Stimulated activated effector memory CD8-positive, alpha-beta T cell treated with anti-CD3 and anti-CD28 coated beads, Interleukin-12 subunit alpha, Interleukin-12 subunit beta, amount 100 ng/mL, for 72 hours (primary cell): ENCODE measurements around the gene FAM89B.

Source experiments
- ATAC-seq: fragments of 150-1000 bp; cut with Tn5 transposase; 2 replicates; pipeline ENCODE4 v1.10.0; 2021
- DNase-seq, 2 donors: peaks; one replicate each; pipeline ENCODE4 v3.0.0; 2021 to 2022; ENCODE audit warnings: low spot score in 2 of 2
- H3K27ac Mint-ChIP-seq: one replicate; pipeline ENCODE4 v1.8.0; 2022; ENCODE audit warnings: mild to moderate bottlenecking, mixed read lengths
- H3K36me3 Mint-ChIP-seq: one replicate; pipeline ENCODE4 v1.8.0; 2022; ENCODE audit warnings: mild to moderate bottlenecking, mixed read lengths
- H3K4me1 Mint-ChIP-seq: one replicate; pipeline ENCODE4 v1.8.0; 2022; ENCODE audit warnings: mixed read lengths
- H3K4me3 Mint-ChIP-seq: one replicate; pipeline ENCODE4 v1.8.0; 2022; ENCODE audit warnings: mild to moderate bottlenecking, mixed read lengths
- H3K9me3 Mint-ChIP-seq: one replicate; pipeline ENCODE4 v1.8.0; 2022; ENCODE audit warnings: mixed read lengths

The FAM89B gene

DNA sequence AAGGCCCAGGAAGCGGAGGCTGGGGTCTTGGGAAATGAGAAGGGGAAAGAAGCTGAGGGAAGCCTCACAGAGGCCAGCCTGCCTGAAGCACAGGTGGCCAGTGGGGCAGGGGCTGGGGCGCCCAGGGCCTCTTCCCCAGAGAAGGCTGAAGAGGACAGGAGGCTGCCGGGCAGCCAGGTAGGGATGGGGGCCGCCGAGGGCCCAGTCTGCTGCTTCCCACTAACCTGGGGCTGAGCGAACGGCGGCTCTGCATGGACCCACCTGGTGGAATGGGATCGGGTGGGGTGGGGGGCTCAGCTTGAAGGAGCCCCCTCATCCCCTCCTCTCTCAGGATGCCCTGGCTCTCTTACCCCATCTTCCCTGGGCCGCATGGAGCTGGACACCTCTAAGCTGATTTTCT, 11.3 kb downstream of the FAM89B start:
- peaks cover 94% of the 10 kb centered on the region for H3K36me3 Mint-ChIP-seq
- ATAC-seq = no peak
- H3K4me3 Mint-ChIP-seq = no peak overlapping the region
- H3K27ac Mint-ChIP-seq = peak overlapping the region; percentile 94
- no peak for DNase-seq
- H3K9me3 Mint-ChIP-seq = no peaks in the 10 kb centered on the region
- peaks cover 76% of the 10 kb centered on the region for H3K4me1 Mint-ChIP-seq

DNA sequence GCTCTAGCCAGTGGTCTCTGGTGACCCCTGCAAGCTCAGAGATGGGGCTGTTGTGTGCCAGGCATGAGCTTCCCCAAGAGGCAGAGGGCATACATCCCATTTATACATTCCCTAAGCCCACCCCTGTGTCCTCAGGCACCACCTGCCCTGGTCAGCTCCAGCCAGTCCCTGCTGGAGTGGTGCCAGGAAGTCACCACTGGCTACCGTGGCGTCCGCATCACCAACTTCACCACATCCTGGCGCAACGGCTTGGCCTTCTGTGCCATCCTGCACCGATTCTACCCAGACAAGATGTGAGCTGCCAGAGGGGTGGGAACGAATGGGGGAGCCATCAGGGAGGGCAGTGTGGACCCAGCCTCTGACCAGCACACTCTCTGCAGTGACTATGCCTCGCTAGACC, 11.8 kb downstream of the FAM89B start:
- peak overlapping the region; percentile 94 for H3K27ac Mint-ChIP-seq
- ATAC-seq (no peak), DNase-seq (no peak)
- no peak overlapping the region for H3K4me3 Mint-ChIP-seq
- peaks cover 94% of the 10 kb centered on the region for H3K36me3 Mint-ChIP-seq
- no peaks in the 10 kb centered on the region for H3K9me3 Mint-ChIP-seq
- peaks cover 78% of the 10 kb centered on the region for H3K4me1 Mint-ChIP-seq

DNA sequence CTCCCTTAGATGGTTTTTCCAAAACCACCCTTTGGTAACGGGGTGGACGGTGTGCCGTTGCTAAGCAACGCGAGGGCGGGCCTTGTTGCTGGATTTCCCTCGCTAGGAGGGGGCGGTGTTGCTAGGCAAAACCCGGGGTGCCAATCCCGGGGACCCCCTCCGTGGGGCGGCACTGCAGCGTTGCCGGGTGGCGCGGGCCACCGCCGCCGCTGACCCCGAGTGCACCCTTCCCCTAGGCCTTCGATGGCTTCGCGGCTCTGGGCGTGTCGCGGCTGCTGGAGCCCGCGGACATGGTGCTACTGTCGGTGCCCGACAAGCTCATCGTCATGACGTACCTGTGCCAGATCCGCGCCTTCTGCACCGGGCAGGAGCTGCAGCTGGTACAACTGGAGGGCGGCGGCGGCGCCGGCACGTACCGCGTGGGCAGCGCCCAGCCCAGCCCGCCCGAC, 12.4 kb downstream of the FAM89B start:
- Mint-ChIP-seq H3K36me3 (peaks cover 94% of the 10 kb centered on the region), H3K27ac (peak overlapping the region; percentile 94), H3K4me3 (no peak overlapping the region), H3K9me3 (no peaks in the 10 kb centered on the region), H3K4me1 (peaks cover 83% of the 10 kb centered on the region)
- ATAC-seq (no peak), DNase-seq (no peak)

DNA sequence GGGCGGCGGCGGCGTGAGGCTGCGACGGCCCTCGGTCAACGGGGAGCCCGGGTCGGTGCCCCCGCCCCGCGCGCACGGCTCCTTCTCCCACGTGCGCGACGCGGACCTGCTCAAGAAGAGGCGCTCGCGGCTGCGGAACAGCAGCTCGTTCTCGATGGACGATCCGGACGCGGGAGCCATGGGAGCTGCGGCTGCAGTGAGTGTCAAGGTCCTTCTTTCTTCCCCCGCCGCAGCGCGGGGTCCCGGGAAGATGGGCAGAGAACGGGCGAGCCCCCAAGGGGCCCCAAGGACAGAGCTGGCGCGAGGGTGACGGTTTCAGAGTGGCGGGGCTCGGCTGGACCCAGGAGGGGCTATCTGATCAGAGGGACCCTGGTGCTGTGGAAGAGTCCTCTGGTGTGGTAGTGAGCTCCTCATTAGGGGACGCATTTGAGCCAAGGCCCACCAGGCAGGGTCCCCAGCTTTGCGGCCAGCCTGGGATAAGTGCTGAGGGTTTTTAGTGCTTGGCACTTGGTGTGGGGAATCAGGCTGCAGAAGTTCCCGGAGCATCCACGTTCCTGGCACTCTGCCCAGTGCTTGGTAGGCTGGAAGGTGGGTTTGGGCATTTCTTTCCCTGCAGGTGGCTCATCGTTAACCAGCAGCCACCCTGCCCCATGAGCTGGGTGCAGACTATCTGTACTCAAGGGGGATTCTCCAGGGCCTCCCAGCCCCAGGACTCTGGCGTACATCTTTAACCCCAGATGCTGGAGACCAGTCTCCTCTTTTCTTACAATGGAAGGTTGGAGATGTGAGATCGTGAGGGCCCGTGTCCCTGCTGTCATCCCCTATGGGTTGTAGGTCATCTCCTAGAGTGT, 13.3 kb downstream of the FAM89B start:
- H3K36me3 Mint-ChIP-seq = peaks cover 94% of the 10 kb centered on the region
- H3K27ac Mint-ChIP-seq = peak overlapping the region; percentile 96
- no peak for DNase-seq
- no peaks in the 10 kb centered on the region for H3K9me3 Mint-ChIP-seq
- H3K4me1 Mint-ChIP-seq = peaks cover 85% of the 10 kb centered on the region
- peak overlapping the region; percentile 80 for H3K4me3 Mint-ChIP-seq
- ATAC-seq = no peak

DNA sequence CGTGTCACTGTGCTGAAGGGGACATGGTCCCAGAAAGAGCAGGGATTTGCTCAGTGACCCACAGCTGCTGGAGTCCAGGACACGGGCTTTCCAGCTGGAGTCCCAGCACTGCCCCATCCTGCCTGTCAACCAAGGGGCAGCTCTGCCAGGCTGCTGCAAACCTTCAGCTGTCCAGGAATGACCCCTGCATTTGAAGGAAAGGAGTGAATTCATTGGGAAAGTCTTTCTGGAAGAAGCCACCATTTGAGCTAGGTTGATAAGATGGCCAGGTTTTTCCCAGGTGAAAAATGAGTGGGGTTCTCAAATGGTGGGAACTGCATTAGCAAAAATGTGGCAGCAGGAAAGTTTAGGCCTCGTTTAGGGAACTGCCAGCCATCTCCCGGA, 13.9 kb downstream of the FAM89B start:
- ATAC-seq (no peak), DNase-seq (no peak)
- H3K4me3 Mint-ChIP-seq = peak overlapping the region; percentile 80
- peaks cover 94% of the 10 kb centered on the region for H3K36me3 Mint-ChIP-seq
- peak overlapping the region; percentile 96 for H3K27ac Mint-ChIP-seq
- H3K4me1 Mint-ChIP-seq = peaks cover 82% of the 10 kb centered on the region
- no peaks in the 10 kb centered on the region for H3K9me3 Mint-ChIP-seq

DNA sequence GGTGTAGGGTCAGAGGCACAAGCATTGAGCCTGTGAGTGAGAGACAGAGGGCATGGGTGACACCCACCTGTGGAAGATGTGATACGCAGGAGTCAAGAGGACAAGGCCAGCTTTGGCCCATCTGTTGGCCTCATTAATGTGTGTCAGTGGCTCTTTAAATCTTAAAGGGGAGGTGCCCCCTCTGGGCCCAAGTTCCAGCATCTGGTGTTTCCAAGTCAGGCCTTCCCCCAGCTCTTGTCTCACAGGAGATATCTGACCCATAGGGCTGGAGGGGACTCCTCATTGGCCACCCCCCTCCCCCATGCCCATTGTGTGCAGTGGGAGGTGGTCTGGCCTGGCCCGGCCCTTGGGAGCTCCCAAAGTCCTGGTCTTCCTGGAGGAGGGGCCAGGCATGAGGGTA, 14.3 kb downstream of the FAM89B start:
- peaks cover 94% of the 10 kb centered on the region for H3K36me3 Mint-ChIP-seq
- no peak for ATAC-seq
- no peaks in the 10 kb centered on the region for H3K9me3 Mint-ChIP-seq
- H3K27ac Mint-ChIP-seq = peak overlapping the region; percentile 96
- no peak for DNase-seq
- peaks cover 80% of the 10 kb centered on the region for H3K4me1 Mint-ChIP-seq
- peak overlapping the region; percentile 80 for H3K4me3 Mint-ChIP-seq

DNA sequence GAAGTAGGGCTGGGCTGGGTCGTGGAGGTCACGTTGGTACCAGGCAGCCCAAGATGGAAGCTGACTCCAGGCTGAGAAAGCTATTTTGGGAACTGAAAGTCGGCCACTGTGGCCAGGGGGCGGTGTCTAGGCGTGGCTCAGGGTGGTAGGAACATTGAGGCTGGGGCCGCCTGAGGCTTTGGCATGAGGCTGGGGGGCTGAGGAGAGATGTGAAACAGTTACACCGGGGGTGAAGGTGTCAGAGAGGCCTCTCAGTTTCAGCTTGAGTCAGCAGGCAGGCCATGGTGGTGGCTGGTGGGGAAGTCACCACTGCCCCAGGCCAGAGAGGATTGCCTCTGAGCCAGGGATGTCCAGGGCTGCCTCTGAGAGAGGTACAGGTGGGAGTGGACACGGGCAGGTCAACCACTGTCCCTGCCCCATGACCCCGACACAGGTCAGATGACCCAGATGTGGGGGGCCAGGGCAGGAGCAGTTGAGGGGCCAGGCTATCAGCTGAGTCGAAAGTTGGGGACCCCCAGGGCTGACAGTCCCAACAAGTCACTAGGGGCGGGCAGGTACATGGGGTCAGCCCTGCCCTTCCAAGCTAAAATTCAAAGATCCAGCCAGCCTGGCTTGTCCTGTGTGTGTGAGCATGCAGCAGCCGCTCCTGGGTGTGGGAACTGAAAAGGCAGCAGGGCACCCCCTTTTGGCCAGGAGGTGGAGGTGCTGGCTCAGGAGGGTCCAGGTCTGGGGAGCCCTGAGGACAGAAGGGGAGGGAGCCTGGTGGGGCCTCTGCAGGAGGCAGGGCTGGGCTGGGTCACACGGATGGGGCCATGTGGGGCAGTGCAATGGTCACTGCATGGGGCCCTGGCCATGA, 16.1 kb downstream of the FAM89B start:
- H3K9me3 Mint-ChIP-seq = no peaks in the 10 kb centered on the region
- peak overlapping the region; percentile 80 for H3K4me3 Mint-ChIP-seq
- H3K4me1 Mint-ChIP-seq = peaks cover 69% of the 10 kb centered on the region
- ATAC-seq (peak; percentile 90), DNase-seq (peak; percentile 60 to 93)
- peak overlapping the region; percentile 96 for H3K27ac Mint-ChIP-seq
- H3K36me3 Mint-ChIP-seq = peaks cover 87% of the 10 kb centered on the region

DNA sequence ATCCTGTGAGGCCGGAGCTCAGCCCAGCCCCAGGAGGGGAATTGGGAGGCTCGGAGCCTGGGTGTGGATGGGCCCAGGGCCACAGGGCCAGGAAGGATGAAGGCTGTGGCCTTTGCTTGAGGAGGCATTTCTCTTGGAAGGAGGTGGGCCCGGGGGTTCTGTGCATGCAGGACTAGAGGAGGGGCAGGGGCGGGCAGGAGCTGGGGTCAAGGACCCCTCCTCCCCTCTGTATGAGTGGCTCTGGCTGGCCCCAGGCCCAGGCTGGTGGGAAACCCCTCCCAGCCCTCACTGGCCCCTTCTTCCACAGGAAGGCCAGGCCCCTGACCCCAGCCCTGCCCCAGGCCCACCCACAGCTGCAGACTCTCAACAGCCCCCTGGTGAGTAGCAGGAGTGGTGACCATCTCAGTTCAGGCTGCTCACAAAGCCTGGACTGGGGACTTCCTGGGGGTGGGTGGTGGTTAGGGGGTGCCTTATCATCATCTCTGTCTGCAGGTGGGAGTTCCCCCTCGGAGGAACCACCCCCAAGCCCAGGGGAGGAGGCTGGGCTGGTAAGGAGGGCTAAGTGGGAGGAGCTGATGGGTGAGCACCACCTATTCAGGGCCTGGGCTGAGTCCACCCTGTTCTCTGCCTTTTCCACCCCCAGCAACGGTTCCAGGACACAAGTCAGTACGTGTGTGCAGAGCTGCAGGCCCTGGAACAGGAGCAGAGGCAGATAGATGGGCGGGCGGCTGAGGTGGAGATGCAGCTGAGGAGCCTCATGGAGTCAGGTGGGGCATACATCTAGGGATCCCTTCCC, 17.3 kb downstream of the FAM89B start:
- Mint-ChIP-seq H3K9me3 (no peaks in the 10 kb centered on the region), H3K4me3 (peak overlapping the region; percentile 80), H3K4me1 (peaks cover 69% of the 10 kb centered on the region), H3K36me3 (peaks cover 87% of the 10 kb centered on the region), H3K27ac (peak overlapping the region; percentile 96)
- DNase-seq (peak in 1 of 2 donors; percentile 73), ATAC-seq (peak; percentile 55)

DNA sequence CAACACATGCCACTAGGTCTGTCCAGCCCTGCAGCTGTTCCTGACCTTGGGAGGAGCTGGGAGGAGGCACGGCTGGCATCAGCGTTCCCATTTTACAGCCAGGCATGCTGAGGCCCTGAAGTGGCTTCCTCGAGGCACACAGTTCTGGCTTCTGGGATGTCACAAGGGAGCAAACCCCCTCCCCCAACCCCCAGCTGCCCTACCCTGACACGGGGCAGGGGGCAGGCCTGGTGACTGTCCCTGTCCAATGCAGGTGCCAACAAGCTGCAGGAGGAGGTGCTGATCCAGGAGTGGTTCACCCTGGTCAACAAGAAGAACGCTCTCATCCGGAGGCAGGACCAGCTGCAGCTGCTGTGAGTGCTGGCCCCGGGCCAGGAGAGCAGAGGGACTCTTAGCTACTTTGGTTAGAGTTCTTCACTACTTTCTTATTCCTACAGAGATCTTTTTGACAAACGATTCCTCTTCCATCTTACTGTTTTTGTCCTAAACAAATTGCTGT, 18.0 kb downstream of the FAM89B start:
- H3K27ac Mint-ChIP-seq = peak overlapping the region; percentile 71
- no peak for ATAC-seq
- no peaks in the 10 kb centered on the region for H3K9me3 Mint-ChIP-seq
- H3K36me3 Mint-ChIP-seq = peaks cover 92% of the 10 kb centered on the region
- H3K4me3 Mint-ChIP-seq = no peak overlapping the region
- H3K4me1 Mint-ChIP-seq = peaks cover 75% of the 10 kb centered on the region
- no peak for DNase-seq

DNA sequence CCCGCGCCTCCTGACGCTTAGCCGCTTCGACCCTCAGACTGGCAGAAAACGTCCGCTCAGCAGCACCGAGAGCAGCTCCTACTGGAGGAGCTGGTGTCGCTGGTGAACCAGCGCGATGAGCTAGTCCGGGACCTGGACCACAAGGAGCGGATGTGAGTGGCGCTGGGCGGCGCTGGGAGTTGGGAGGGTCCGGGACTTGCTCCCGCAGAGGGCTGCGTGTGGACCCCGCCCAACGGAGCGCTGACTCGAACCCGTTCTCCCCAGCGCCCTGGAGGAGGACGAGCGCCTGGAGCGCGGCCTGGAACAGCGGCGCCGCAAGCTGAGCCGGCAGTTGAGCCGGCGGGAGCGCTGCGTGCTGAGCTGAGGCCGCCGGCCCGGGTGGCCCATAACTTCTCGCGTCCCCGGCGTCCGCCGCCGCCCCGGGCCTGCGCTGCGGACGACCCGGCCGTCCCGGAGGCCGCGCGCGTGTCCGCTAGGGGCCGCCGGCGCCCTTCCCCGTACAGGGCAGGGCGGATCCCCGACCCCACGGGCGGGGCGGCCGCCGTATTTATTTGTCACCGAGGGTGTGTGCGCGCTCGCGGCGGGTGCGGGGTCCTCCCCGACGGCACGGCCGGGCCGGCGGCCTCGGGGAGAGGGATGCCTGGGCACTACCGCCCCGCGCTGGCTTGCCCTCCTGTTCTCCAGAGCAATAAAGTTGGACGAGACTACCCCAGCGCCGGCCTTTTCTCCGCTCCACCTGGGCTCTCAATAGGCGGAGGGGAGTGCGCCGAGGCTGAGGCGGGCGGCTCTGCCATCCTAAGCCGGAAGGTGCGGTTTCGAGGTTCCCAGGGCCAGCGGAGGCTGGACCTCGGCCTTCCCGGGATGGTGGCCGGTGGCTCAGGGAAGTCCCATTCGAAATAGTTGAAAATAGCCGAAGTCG, 19.9 kb downstream of the FAM89B start:
- H3K36me3 Mint-ChIP-seq = peaks cover 92% of the 10 kb centered on the region
- no peak overlapping the region for H3K4me3 Mint-ChIP-seq
- ATAC-seq (no peak), DNase-seq (no peak)
- no peaks in the 10 kb centered on the region for H3K9me3 Mint-ChIP-seq
- H3K27ac Mint-ChIP-seq = no peak overlapping the region
- peaks cover 66% of the 10 kb centered on the region for H3K4me1 Mint-ChIP-seq

DNA sequence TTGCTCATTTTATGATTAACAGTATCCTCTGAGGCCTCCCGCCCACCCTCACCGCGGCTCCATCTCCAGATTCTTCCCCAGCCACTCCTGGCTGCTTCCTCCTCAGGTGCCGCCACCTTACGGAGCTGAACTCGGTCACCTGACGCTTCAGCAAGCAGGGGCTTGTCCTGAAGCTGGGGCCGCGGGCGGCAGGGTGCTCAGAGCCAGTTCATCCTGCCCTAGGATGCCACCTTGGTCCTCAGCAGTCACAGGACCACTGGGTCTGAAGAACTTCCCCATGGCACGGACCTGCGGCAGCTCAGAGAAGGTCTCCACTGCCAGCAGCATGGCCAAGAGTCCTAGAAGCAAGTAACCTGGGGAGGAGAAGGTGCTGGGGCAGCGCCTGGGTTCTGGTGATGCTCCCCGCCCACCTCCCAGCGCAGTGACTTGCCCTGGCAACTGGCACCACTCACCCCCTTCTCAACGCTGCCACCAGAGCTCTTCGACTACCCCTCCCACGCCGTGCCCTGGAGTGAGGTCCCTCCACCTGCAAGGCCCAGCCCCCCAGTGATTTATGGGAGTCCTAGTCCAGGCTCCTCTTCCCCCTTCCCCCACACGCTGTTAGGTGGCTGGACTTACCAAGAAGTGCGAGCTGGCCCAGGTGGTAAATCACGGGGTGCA, 20.6 kb downstream of the FAM89B start:
- DNase-seq (no peak), ATAC-seq (no peak)
- peak overlapping the region; percentile 48 for H3K27ac Mint-ChIP-seq
- H3K9me3 Mint-ChIP-seq = no peaks in the 10 kb centered on the region
- H3K36me3 Mint-ChIP-seq = peaks cover 92% of the 10 kb centered on the region
- peaks cover 58% of the 10 kb centered on the region for H3K4me1 Mint-ChIP-seq
- no peak overlapping the region for H3K4me3 Mint-ChIP-seq

DNA sequence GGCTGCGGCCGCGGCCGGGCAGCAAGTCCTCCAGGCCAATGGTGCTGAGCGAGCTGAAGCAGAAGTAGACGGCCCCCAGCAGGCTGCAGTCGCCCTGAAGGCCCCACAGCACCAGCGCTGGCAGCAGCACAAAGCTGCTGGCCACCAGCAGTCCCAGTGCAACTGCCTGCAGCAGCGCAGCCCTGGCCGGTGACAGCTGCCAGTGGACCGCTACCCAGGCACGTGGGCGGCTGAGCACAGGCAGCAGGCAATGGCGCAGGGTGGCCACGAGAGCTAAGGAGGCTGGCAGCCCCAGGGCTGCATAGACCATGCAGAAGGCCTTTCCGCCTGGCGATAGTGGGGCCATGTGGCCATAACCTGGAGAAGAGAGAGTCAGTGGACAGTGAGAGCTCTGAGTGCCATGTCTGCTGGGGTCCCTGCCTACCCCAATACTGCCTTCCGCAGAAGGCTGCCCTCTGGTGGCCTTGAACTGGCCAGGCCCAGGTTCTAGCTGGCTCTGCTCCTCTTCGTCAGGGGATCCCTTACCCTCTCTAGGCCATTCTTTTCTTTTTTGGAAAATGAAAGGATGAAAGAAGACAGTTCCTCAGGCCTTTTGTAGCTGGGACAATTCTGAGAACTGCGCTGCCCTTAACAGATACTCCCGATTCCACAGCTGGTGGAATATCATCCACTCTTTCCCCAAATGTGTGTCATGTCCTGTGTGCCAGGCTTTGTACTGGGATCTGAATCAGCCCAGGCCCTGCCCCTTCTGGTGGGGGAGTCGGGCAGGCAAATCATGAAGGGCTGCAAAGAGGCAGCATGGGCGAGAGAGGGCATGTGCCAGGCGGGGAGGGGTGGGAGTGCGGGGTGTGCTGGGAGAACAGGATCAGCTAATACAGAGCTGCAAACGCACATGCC, 21.4 kb downstream of the FAM89B start:
- Mint-ChIP-seq H3K4me1 (peaks cover 50% of the 10 kb centered on the region), H3K27ac (peak overlapping the region; percentile 48), H3K4me3 (no peak overlapping the region), H3K9me3 (no peaks in the 10 kb centered on the region), H3K36me3 (peaks cover 92% of the 10 kb centered on the region)
- peak in 1 of 2 donors; percentile 71 for DNase-seq
- peak; percentile 51 for ATAC-seq

DNA sequence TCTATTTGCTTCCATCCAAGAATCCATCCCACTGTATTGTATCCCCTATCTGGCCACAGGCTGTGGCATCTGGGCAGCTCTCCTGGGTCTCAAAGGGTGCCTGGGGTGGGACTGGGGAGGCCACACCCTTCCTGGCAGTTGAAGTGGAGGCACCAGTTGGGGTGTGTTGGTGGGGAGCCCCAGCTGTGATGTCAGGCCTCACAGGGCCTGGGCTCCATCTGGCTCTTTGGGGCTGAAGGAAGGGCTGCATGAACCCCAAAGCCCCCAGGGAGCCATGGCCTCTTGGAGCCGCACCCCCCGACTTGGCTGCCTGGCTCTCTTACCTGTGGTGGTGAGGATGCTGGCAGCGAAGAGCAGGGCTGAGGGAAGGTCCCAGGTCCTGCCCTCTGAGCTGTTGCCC, 22.8 kb downstream of the FAM89B start:
- no peak for ATAC-seq
- DNase-seq = no peak
- peak overlapping the region; percentile 82 for H3K27ac Mint-ChIP-seq
- no peaks in the 10 kb centered on the region for H3K9me3 Mint-ChIP-seq
- peaks cover 91% of the 10 kb centered on the region for H3K36me3 Mint-ChIP-seq
- H3K4me3 Mint-ChIP-seq = no peak overlapping the region
- peaks cover 36% of the 10 kb centered on the region for H3K4me1 Mint-ChIP-seq
